Measurements from ENCODE around the gene INO80E.
"Not testable (repeated sequence)": the region's sequence is repeated elsewhere in the genome, so short reads cannot be mapped to it uniquely, and the experiment has no call there.

Gene INO80E

DNA sequence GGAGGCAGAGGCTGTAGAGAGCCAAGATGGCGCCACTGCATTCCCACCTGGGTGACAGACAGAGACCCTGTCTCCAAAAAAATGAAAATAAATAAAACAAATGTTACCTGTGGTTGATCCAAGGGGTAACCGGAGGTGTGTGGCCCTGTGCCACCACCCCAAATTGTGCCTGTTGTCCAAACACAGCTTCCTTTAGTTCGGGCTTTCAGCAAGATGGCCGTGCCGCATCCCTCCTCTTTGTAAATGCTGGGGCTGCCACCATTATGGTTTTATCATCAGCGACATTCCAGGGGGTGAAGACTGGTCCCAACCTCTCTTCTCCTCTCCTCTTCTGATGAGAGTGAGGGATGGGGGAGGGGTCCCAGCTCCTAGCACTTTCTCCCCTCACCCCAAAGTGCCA, 26.8 kb downstream of the INO80E start, which contains the start of gene C16orf92:
TSS of gene C16orf92 (plus strand) at position 312 of the 400 bp plus-strand sequence. CDS start 143 bp downstream, outside the sequence.
- in situ Hi-C loops (cut with MboI; ENCODE audit: low pct_unique_long_range_greater_than_20kb, low sequenced_read_pairs): loop anchor here (25.0 kb wide), 1 partner anchor 336 kb away; the partner anchor contains the start of gene QPRT

DNA sequence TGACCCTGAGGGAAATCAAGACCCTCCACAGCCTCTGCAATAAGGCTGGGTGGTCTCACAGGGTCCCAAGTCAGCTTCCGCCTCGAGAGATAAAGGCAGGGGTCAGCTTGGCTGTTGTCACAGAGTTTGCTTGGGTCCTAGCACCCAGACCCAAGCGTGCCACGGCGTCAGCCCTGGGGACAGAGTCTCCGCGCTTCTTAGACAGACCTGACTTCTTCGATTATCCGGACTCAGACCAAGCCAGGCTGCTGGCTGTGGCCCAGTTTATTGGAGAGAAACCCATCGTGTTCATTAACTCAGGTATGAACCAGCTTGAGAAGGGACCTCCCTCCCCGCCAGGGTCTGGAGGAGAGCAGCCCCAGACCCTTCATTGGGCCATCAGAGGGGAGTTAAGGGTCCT, 27.5 kb downstream of the INO80E start:
- in situ Hi-C loops (cut with MboI; ENCODE audit: low pct_unique_long_range_greater_than_20kb, low sequenced_read_pairs): loop anchor here (25.0 kb wide), 1 partner anchor 336 kb away; the partner anchor contains the start of gene QPRT
- DNase-seq: no peak

More for the DNA sequence above, 26.8 kb downstream of the INO80E start, which contains the start of gene C16orf92:
- DNase-seq: no peak

DNA sequence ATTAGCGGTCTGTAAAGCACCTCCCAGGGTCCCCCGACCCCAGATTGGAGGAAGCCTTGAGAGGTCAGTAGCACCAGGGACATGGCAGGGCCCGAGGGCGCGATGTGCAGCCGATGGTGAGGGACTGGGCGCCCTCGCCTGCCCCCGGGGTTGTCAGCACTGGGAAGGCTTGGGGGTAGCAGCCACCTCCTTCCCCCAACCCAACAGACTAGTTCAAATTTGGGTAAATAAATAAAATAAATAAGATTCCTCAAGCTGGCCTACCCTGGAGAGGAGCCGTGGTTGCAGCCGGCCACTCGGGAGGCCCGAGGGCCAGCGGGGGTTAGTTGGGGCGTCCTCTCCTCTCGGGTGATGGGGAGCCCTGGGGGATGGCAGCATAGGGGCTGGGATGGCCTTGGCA, 28.4 kb downstream of the INO80E start:
- DNase-seq: no peak
- in situ Hi-C loops (cut with MboI; ENCODE audit: low pct_unique_long_range_greater_than_20kb, low sequenced_read_pairs): loop anchor here (25.0 kb wide), 1 partner anchor 337 kb away; the partner anchor contains the start of gene QPRT

DNA sequence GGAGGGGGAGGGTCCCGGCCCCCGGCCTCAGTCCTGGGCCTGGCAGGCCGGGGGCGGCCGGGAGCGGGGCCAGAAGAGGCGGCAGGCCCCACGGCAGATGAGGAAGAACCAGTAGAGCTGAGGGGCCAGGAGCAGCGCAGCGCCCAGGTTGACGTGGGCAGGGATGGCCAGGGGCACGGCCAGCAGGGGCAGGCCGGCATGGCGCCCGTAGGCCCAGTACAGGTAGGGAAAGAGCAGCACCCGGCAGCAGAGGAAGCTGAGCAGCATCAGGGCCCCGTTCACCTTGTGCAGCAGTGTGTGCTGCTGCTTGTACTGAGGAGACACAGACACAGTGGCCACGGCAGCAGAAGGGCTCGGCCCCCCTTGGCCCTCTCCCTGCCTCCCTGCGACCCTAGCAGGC, 29.1 kb downstream of the INO80E start:
- in situ Hi-C loops (cut with MboI; ENCODE audit: low pct_unique_long_range_greater_than_20kb, low sequenced_read_pairs): no loop called here
- DNase-seq: no peak

DNA sequence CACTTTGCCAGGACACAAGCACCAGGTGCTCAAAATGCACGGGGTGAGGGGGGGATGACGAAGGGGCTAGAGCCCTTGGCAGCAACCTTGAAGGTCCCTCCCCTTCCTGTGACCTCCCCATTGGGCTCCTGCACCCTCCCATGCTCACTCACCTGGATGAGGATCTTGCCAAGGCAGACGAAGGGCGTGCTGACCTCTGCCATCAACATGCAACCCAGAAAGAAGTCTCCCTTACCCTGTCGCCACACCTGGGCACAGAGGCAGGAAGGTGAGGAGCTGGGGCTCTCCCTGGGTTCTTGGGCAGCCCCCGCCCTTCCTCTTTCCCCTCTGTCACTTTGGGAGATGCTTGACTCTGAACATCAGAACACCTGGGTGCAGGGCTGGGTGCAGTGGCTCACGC, 29.5 kb downstream of the INO80E start:
- no peak for DNase-seq
- in situ Hi-C loops (cut with MboI; ENCODE audit: low pct_unique_long_range_greater_than_20kb, low sequenced_read_pairs): no loop called here

DNA sequence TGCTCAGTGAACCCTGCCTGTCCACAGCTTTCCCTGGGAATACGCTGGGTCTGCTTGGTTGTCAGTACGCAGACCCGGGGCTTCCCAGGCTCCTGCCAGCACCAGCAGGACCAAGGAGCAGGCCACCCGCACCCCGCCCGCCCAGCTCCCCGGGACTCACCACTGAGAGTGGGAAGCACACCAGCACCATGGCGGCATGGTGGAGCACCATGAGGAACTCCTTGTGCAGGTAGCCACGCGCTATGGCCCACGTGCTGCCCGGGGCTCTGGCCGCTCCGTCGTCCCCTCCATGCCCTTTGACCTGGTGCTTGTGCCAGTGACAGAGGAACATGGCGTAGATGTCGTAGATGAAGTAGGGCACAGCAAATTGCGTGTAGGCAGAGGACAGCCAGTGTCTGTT, 30.4 kb downstream of the INO80E start:
- in situ Hi-C loops (cut with MboI; ENCODE audit: low pct_unique_long_range_greater_than_20kb, low sequenced_read_pairs): no loop called here
- DNase-seq: no peak

DNA sequence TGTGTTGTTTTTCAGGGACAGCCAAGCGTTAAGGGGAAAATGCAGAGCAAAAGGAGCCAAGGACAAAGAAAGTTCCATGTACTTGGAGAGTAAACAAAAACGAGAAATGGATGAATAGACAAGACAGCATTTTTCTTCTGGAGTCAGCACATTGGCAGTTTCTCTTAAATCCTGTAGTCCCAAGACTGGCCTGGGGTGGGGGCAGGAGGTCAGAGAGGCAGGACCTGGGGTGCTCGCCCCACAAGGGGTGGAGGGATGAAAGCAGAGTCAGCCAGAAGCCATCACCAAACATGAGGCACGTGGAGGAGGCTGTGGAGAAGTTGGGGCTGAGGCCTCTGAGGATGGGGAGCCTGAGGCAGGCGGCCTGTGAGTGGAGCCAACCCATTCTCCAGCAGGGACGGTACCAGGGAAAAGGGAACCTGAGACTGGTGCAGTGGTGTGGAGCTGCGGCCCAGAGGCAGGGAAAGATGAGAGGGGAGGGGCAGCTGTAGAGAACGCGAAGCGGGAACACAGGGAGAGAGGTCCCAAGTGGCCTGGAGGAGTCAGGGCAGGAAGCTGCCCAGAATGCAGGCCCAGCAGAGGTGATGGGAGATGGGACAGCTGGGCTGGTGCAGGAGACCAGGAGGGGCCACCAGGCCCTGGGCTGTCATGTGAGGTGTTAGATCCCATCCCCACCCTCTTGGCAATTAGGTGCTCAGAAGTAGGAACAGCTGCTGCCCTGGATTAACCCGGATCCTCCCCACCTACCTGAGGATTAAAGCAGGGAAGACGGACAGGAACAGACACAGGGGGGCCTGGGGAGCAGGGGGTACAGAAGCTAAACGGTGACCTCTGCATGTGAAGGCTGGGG, 31.8 kb downstream of the INO80E start:
- DNase-seq: no peak
- in situ Hi-C loops (cut with MboI; ENCODE audit: low pct_unique_long_range_greater_than_20kb, low sequenced_read_pairs): no loop called here

DNA sequence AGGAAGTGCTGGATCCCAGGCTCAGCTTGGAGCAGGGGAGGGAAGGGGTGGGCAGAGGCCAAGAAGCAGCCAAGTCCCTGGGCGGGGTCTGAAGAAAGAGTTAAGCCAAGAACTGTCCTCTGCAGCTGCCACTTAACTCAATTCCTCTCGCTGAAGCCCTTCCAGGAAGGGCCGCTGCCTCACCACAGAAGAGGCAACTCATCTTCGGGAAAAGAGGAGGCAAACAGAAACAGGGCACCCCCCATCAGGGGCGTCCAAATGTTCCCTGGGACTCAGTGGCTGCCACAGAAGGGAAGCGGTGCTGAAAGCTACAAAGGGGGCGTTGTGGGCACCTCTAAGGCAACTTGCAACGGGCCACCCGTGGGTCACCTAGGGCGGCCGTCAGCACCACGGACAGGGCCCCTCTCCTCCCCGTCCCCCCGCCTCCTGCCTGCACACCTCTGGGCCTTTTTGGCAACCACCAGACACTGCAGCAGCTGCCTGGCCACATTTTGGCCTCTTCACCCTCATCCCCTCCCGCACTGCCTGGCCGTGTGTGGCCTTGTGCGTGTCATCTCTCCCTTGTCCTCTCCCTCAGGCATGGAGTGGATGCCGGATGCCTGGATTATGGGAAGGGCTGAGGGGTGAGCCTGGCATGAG, 32.5 kb downstream of the INO80E start:
- in situ Hi-C loops (cut with MboI; ENCODE audit: low pct_unique_long_range_greater_than_20kb, low sequenced_read_pairs): no loop called here
- DNase-seq: peak; percentile 49

DNA sequence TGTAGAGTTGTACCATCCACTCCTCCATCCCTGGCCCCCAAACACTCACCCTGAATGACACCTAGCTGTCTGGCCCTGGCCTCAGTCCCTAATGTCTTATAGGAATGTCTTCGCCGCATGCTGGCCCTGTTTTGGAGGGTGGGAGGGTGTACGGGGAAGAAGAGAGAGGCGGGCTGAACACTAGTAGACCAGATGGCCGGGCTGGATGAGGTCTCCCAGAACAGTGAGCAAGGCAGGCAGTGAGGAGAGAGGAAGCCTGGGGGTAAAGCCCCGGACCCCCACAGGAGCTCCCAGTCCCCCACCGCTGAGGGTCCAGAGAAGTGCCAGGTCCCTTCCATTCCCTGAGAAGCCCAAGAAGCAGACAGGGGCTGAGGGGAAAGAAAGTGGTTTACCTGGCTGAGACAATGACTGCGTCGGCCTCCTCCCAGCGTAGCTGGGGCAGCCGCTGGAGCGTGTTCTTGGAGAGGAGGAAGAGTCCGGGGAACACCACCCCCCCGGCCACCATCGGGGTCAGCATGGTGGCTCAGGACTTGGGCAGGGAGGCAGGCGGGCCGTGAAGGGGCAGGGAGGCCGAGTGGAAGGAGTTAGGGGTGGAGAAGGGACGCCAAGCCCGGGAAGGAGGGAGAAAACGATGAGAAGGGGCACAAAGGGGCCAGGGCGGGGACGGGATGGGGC, 34.1 kb downstream of the INO80E start:
- in situ Hi-C loops (cut with MboI; ENCODE audit: low pct_unique_long_range_greater_than_20kb, low sequenced_read_pairs): no loop called here
- DNase-seq: no peak

DNA sequence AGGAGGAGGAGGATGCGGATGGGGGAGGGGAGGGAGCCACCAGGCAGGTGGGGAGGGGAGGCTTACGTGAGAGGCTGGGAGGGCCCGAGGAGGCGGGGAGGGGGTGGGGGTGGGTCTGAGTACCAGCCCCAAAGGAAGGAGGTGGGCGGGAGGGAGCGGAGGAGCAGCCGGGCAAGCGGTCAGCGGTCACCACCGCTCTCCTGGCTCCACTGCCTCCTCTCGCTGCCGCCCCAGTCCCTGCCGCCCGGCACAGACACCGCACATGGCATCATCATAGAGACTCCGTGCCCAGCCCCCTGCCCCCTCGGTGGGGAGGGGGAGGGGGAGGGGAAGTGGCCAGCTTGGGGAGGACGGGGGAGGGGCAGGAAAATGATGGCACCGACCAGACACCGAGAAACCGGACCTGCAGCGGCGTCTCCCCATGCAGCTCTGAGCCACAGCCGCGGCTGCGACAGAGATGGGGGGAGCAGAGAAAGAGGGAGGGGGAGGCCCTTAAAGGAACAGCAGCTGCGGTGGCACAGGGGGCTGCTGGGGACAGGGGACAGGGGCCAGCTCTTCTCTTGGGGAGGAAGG, 34.9 kb downstream of the INO80E start, which contains the start of gene TLCD3B:
TSS of gene TLCD3B (minus strand) at position 431 of the 573 bp plus-strand sequence. CDS start 744 bp downstream, outside the sequence.
- in situ Hi-C loops (cut with MboI; ENCODE audit: low pct_unique_long_range_greater_than_20kb, low sequenced_read_pairs): no loop called here
- no peak for DNase-seq

DNA sequence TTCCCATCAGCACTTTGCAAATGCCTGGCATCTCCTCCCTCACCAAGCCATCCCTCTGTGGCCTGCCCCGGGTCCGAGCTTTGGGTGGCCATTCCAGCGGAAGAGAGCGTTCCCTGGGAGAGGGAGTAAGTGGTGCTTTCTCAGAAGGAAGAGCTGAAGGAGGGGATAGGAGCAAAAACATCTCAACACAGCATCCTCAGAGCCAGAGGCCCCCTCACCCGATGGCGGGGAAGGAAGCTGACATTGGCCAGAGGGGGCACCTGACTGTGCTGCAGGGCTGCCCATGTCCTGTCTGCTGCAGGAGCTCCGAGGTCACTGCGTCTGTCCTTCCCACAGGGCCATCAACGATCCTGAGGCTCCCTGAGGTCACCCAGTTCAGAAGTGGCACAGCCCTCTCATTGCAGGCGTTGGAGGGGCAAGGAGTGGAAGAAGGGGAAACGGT, 35.5 kb downstream of the INO80E start:
- no peak for DNase-seq
- in situ Hi-C loops (cut with MboI; ENCODE audit: low pct_unique_long_range_greater_than_20kb, low sequenced_read_pairs): no loop called here

DNA sequence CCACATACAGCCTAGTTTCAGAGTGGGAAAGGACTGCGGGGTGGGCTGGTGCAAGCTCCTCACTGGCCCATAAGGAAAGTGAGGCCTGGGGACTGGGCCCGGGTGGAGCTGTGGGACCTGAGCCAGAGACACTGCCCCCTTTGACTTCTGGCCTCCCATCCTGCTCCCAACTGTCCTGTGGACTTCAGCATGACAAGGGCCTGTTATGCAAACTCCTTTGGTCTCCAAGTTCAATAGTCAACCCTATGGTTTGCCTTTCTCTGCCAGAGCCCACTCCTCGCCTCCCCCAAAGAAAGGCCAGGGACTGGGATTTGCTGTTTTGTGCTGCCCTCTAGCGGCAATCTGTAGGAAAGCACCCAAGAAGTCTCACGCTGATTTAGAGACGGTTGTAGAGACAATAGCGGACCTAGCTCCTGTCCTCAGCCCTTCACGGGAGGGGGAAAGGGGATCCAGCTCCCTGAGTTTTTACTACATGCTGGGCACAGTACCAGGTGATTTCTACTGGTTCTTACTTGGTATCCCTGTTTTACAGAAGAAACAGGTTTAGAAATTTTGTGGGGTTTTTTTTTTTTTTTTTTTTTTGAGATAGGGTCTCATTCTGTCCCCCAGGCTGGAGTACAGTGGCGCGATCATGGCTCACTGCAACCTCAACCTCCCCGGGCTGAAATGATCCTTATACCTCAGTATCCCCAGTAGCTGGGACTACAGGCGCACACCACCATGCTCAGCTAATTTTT, 36.2 kb downstream of the INO80E start:
- in situ Hi-C loops (cut with MboI; ENCODE audit: low pct_unique_long_range_greater_than_20kb, low sequenced_read_pairs): no loop called here

DNA sequence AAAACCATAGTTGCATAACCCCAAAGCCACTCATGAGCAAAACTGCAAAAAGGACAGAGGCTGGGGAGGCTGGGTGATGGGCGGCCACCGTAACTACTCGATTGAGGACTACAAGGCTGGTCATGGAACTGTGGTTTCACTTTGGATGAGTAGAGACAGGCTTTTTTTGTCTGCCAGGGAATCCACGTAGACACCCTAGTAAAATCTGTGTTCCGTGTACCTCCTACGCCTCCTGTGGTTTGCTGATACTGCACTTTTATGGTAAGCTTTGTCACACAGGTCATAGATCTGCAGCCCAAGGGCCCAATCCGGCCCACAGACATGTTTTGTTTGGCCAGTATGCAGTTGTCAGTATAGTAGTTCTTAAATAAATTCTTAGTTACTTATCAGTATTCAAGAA, 37.2 kb downstream of the INO80E start:
- in situ Hi-C loops (cut with MboI; ENCODE audit: low pct_unique_long_range_greater_than_20kb, low sequenced_read_pairs): no loop called here

More for the DNA sequence above, 36.2 kb downstream of the INO80E start:
- DNase-seq: peak; percentile 86

DNA sequence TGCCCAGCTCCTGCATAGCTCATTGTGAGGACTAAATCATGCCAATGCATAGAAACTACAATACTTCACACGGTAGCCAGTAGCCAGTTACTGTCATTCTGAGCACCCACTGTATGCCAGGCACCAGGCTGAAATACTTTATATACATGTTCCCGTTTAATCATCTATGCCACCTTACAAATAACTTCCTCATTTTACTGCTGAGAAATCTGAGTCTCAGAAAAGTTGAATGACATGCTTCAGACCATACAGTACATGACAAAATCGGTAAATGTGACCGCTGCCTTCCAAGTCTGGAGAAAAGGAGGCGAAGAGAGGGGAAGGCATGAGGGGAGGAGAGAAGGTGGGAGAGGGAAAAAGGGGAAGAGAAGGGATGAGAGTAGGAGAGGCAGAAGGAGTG, 44.2 kb downstream of the INO80E start:
- DNase-seq: peak; percentile 52
- in situ Hi-C loops (cut with MboI; ENCODE audit: low pct_unique_long_range_greater_than_20kb, low sequenced_read_pairs): no loop called here

More for the DNA sequence above, 37.2 kb downstream of the INO80E start:
- no peak for DNase-seq

DNA sequence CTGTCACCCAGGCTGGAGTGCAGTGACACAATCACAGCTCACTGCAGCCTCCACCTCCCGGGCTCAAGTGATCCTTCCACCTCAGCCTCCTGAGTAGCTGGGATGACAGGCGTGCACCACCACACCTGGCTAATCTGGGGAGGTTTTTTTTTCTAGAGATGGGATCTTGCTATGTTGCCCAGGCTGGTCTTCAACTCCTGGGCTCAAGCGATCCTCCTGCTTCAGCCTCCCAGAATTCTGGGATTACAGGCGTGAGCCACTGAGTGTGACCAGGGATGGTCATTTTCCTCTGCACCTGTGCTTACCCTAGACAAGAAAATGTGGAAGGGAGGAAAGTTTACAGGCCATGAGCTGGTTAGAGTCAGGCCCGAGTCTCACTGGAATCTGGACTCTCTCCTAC, 44.6 kb downstream of the INO80E start:
- DNase-seq; in situ Hi-C loops (cut with MboI; ENCODE audit: low pct_unique_long_range_greater_than_20kb, low sequenced_read_pairs): not testable (repeated sequence)

DNA sequence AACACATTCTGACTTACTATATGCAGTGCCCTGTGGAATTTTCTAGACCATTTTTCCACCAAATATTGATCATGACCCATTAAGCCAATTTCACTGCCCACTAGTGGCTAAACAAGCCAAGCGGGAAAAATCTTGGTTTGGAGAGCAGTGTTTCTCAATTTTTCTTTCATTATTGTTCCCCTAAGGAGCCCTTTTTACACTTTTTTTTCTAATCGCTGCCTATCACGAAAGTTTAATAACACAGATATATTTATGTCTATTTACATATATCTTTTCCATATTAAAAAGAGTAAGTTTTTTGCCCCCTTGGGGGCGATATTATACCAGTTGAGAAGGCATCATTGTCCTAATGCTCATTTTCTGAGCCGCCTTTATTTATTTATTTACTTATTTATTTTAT, 45.8 kb downstream of the INO80E start:
- in situ Hi-C loops (cut with MboI; ENCODE audit: low pct_unique_long_range_greater_than_20kb, low sequenced_read_pairs): no loop called here
- peak; percentile 21 for DNase-seq

DNA sequence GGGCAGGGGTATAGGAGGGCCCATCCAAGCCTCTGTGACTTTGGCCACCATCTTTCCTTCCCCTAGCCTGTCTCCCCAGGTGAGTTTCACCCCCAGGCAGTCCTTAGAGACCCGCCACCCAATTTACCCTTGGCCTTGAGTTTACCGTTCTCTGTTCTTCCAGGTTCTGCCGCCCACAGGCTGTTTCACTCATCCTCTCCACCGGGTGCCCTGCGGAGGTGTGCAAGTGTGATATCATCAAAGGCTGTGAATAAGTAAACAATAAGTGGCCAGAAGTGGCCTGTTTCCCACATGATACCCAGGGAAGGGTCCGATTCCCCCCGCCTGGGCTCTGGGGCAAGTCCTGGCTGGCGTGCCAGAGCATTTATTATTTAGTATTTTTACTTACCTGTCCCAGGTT, 50.1 kb downstream of the INO80E start:
- no peak for DNase-seq
- in situ Hi-C loops (cut with MboI; ENCODE audit: low pct_unique_long_range_greater_than_20kb, low sequenced_read_pairs): no loop called here

DNA sequence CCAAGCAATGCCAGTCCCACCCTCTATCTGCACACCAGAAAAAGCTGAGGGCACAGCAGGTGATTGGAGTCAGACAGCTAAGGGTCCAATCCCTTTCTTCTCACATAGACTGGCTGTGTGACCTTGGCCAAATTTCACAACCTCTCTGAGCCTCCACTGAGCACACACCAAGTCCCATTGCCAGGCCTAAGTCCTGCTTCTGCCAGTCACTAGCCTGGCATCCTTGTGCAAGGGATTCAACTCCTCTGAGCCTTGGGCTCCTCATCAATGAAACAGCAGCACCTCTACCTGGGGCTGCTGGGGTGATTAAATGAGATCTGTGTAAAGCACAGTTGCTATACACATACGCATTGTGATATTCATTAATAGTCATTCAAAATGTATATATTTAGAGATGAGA, 50.5 kb downstream of the INO80E start:
- DNase-seq: no peak
- in situ Hi-C loops (cut with MboI; ENCODE audit: low pct_unique_long_range_greater_than_20kb, low sequenced_read_pairs): no loop called here

DNA sequence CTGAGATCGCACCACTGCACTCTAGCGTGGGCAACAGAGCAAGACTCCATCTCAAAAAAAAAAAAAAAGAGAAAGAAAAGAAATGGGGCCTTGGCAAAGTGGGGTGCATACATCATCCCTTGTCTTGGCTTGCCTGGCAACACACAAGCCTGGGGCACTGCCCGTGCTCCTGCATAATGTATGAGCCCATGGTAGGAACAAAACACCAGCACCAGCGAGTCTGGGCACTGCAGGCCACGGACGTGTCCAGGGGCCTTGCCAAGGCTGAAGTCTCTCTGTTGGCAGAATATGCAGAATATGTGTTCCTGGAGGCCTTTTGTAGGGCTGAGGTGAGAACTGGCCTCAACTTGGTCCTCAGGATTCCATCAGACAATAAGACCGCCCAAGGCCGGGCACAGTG, 53.8 kb downstream of the INO80E start:
- DNase-seq: no peak
- in situ Hi-C loops (cut with MboI; ENCODE audit: low pct_unique_long_range_greater_than_20kb, low sequenced_read_pairs): no loop called here

Data from KBM-7 (cell line).